ENCODE data around the gene LINC00237. TPM values are rescaled to one million over a fixed set of nuclear protein-coding genes. Genes with fewer than 3 reads are reported as not detected.
A peak's percentile ranks its signal among the peaks of the same experiment; 100 is the strongest.

The LINC00237 gene
- total RNA-seq, 1 donor from 2014 or later: under 0.01 TPM

DNA sequence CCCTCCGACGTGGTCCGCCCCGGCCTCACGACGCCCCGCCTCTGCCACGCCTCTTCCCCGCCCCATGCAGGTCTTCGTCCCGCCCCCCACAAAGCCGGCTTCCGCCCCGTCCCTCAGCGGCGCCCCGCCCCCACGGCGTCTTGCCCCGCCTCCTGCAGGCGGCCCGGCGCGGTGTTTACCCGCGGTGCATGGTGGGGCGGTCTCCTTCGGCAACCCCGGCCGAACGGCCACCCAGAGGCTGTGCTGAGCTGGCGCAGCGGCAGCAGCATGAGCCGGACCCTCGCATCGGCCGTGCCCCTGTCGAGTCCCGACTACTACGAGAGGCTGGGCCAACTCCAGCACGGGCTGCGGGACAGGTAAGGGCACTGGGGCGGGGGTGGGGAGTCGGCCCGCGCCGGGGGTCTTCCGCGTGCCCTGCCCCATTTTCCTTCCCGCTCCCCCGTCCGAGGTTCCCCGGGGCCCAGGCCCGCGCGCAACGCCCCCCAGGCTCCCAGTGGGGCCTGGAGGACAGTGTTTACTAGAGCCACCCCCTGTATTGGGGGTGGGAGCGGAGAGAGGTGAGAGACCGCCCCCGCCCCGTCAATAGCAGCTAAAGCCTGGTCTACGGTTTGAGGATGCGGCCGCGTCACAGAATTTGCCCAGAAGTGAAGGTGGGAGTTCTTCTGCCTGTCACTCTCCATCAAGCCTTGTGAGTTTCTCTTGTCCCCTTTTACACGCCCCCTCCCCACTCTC, 19.9 kb upstream of the LINC00237 start, which contains the start of gene KIZ:
Gene KIZ (plus strand): TSS at position 234 of the 732 bp plus-strand sequence. CDS start 34 bp downstream, at position 268.
- DNase-seq (ENCODE audit: low read depth in 2 of 2): peak; percentile 61 to 95

DNA sequence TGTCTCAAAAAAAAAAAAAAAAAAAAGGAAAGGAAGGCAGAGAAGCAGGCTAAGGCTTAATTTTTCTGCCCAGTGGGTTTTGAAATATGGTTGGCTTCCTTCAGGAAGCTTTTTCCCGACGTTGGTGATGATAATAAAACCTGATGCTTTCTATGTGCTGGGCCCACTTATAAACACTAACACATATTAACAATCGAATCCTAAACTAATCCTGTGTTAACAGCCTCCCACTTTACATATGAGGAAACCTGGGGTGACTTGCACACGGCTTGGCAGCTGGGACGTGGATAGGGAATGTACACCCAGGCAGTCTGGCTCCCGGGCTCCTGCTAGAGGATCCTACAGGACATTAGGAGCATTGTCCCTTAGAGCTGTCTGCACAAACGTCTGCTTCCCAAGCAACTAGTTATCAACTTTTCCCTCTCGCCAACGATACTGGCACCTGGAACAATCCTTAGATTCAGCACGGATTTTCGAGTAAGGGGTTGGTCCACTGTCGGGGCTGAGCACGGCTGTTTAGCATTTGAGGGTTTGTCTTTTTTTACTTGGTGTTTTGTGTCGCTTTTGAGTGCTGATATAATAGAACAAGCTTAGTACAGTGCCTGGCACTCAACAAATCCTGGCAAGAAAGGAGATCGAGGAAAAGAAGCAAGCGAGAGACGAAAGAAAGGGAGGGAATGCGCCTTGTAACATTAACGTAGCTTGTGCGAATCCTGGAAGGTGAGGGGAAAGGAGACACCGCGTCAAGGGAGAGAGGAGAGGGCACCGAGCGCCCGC, 19.1 kb upstream of the LINC00237 start:
- DNase-seq (ENCODE audit: low read depth in 2 of 2): peak; percentile 14 to 51

DNA sequence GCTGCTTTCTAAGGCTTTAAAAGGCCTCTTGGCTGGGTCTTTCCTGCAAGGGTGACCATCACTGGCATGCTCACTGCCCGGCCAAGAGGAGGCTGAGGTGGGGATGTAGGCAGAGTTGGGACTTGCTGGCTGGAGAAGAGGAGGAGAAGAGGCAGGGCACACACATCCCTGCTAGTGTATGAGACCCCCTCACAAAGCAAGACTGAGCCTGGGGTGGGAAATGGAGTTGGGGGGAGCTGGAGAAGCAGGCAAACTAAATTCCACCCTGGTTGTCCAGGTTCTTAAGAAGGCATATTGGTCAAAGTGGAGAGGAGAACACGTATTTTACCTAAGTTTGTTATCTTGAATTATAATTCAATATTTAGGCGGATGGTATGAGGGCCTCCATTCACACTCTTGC, 18.0 kb upstream of the LINC00237 start:
- DNase-seq (ENCODE audit: low read depth in 2 of 2): no peak

DNA sequence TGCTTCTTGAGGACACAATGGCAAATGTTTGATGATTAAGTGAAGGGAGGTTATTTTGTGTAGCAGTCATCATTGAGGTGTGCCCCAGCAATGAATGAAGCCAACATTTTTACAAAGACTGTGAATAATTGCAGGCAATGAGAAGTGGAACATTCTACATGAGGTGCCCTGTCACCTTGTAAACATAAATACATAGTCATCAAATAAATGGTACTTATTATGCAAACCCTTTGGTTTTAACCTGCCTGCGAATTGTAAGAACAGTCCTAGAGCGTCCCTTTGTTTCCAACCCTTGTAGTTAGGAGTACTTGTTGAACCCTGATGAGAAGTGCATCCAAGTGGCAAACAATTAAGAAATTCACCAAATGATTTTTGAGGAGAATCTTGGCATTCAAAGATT, 12.6 kb upstream of the LINC00237 start:
- no peak for DNase-seq (ENCODE audit: low read depth in 2 of 2)

DNA sequence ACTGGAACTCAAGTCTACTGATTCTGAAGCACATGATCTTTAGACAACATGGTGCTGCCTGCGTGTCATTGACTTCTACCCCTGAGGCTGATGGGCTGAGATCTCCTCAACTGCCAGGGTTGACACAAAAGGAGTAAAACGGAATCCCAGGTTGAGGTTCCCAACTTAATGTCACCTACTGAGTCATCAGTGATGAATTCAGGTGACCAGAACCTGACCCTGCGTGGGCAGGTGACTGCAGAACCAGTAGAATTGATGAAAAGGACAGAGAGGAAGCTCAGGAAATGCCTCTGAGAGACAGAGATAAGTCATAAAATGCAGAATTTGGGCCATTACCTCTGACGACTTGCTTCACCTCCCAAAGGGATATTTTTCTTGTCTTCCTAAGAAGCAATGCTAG, 12.0 kb upstream of the LINC00237 start:
- no peak for DNase-seq (ENCODE audit: low read depth in 2 of 2)

DNA sequence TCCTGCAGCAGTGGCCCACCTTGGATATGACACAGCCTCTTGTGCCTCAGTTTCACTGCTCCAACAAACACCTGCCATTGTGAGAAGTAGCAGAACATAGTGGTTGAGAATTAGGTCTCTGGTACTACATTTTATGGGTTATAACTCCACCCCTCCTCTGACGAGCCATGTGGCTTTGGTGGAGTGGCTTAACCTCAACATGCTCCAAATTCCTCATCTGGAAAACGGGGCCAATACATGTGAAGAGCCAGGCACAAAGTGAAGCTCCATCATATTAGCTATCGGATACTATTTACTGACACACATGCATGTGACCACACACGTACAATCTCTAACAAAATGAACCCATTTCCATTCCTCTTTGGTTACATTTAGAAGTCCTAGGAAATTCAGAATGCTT, 11.4 kb upstream of the LINC00237 start:
- DNase-seq (ENCODE audit: low read depth in 2 of 2): no peak

GRCh38 chr20:21114584-21114983, 8.4 kb upstream of the LINC00237 start:
- no peak for DNase-seq (ENCODE audit: low read depth in 2 of 2)

DNA sequence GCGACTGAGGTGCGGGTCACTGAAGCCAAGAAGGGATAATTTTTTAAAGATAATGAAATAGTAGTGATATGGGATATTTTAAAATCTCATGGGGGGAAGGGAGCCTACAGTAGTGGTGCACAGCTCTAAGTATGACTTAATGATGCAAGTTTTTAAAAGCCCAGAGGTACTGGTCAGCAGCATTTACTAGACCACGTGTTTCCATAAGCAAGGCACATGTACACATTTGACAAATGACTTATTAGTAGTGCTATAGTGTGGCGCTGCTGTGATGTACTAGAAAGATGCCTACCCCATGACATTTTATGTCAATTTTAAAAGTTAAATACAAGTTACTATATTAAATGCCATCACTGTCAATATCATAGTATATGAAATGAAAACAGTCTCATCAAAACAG, 7.5 kb upstream of the LINC00237 start:
- no peak for DNase-seq (ENCODE audit: low read depth in 2 of 2)

GRCh38 chr20:21111416-21111815, 5.3 kb upstream of the LINC00237 start:
- DNase-seq (ENCODE audit: low read depth in 2 of 2): no peak

- DNase-seq (ENCODE audit: low read depth in 2 of 2): no peak
Observed at GRCh38 chr20:21110811-21111210, 4.7 kb upstream of the LINC00237 start.

DNA sequence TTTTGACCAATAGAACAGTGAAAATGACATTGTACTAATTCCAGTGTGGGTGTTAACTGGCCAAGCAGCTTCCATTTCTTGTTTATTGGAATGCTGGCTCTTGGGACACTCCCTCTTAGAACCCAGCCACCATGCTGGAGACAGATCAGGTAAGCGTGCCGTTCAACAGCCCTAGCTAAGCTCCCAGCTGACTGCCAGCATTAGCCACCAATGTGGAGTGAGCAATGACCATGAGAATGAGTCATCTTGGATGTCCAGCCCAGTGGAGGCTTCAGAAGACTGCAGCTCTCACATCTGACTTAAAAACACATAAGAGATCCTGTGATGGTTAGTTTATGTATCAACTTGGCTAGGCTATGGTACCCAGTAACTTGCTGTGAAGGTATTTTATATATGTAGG, 3.0 kb upstream of the LINC00237 start:
- no peak for DNase-seq (ENCODE audit: low read depth in 2 of 2)

DNA sequence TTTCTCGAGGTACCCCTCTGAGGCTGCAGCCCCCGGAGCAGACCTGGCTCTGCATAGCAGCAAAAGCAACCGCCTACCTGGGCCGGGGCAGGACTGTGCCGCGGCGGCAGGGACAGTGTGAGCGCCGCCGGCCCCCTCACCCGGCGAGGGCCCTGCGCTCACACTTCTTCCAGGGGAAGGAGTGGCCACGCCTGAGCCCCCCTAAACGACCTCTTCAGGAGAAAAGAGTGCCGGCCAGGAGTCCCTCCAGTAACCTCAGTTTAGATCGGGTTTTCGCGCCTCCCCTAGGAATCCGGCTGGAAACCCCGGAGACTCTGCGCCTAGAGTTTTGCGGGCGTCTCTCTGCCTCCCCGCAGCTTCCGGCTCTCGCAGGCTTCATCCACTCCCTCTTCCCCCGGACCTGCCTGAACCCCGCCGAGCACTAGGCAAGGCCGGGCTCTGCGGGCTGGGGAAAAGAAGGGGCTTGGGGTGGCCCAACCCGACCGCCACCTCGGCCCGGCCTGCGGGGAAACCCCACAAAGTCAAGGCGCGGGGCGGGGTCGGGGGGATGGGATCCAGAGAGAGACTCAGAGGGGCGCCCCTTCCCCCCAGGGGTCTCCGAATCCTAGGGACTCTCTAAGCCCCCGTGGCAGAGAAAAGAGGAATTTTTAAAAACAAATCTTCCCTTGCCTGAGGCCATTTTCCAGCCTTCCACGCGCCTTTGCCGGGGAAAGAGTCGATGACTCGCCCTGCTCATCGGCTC, 558 bp downstream of the LINC00237 start:
- DNase-seq (ENCODE audit: low read depth in 2 of 2): no peak

DNA sequence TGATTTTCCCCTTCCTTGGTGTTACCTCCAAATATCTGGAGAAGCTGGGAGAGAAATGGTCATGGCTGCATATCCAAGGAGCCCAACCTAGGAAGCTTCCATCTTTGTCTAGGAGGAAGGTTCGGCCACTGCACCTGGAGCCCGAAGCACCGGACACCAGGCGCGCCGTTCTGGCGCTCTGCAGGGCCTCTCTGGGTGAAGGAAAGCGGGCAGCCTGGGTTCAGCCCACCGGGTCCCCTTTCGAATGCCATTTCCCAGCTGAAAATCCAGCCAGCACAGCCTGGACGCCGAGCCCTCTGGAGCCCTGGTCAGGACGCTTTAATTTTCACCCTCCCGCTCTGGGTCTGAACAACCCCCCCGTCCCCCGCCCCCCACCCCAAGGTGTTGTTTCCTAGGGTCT, 1.2 kb downstream of the LINC00237 start:
- DNase-seq (ENCODE audit: low read depth in 2 of 2): no peak

GRCh38 chr20:21104466-21104761, 1.7 kb downstream of the LINC00237 start:
- no peak for DNase-seq (ENCODE audit: low read depth in 2 of 2)

- DNase-seq (ENCODE audit: low read depth in 2 of 2): no peak
Observed at GRCh38 chr20:21103582-21104465, 2.3 kb downstream of the LINC00237 start.

DNA sequence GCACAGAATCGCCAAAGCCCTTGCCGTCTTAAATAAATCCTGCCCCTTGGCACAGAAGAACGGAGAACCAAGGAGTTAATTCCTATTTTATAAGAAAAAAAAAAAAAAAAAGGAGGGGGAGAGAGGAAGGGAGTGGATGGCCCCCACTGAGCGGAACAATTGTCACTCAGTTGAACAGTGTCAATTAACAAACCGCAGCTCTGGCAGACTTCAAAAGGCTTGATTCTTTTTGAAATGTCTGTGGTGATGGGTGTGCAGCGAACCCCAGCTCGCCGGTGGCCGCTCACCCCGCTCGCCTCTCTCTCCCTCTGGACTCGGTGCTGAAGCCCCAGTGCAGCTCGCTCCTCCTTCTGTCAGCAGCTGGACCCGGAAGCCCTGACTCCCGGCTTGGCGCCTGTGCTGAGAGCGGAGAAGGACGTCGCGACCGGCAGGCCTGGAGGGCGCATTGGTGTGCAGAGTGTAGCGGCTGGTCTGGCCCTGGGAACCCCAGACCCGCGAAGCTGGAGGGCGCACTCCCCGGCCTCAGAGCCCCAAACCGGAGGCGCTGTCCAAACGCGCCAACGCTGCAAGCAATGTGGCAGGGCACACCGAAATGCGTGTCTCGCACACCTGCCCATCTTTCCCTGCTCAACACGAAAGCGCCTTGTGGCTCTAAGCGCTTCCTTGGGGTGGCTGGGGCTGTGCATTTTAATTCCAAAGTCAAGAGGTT, 3.4 kb downstream of the LINC00237 start:
- peak in 1 of 2 donors; percentile 23 for DNase-seq (ENCODE audit: low read depth in 2 of 2)

DNA sequence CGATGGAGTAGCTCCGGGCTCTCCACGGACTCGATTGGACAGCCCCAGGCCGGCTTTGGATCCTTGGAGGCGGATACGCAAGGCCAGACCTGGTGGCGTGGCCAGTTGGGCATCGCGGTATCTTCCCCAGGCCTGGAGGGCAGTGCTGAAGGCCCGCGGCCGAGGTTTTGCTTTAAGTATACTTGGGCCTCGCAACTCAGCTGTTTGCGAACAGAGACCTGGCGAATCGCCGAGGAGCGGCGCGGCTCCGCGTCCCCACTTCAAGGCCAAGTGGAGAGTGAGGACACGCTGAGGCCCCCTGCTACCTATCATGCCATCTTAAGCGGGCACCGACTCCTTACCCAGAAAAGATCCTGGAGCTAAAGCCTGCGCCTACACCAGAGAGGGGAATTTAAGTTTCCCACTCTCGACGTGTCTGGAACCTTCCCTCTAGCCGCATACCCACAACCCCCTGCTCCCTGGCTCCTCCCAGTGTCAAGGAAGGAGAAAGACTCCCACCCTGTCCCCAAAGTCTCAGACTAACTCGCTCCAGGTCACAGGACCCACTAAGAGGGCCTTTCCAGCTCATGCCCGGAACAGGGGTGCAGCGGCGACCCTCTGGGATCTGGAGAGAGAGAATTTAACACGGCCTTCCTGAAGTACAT, 4.1 kb downstream of the LINC00237 start:
- no peak for DNase-seq (ENCODE audit: low read depth in 2 of 2)

- DNase-seq (ENCODE audit: low read depth in 2 of 2): no peak
Observed at GRCh38 chr20:21101453-21101931, 4.7 kb downstream of the LINC00237 start.

DNA sequence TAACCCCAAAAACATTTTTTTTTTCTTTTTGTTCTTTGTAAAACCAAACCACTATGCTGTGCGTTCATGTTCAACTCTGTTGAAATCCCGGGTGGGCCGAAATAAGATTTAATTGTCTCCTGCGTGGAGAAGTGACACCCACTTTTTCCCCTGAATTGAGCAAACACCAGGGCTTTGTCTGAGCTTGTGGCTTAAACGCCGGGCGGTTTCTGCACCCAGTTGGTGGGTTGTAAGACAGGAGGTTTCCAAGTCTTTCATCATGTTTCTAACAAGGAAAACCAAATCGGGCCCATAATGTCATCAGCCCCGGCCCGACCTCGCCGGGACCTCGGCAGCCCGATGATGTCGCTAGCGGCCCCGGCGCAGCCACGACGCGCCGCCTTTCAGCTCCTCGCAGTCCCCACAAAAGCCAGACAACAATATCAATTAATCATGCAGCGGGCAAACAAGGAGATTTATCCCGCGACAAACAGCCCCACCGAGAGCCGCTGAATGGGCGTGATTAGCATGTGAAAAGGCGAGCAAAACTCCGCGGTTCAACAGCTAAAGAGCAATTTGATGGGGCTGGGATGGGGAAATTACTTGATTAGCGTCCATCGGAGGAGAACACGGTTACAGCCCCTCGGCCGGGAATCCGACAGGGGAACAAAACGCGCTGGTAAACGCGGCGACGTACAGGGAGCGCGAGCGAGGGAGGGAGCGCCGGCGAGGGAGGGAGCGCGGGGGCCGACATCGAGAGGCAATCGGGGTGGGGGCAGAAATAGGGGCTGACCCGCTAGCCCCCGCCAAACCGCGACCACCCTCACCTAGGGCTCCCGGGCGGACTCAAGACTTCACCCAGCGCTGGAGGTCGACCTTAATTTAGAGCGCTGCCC, 5.3 kb downstream of the LINC00237 start:
- no peak for DNase-seq (ENCODE audit: low read depth in 2 of 2)

All from dermis microvascular lymphatic vessel endothelial cell (primary cell).